GM23338 (cell line): ENCODE measurements around the gene ALDH1A1. TPM values are rescaled to one million over a fixed set of nuclear protein-coding genes. Genes with fewer than 3 reads are reported as not detected.

Source experiments
- ATAC-seq: fragments of 200-7000 bp; cut with Tn5 transposase; 3 replicates; pipeline ENCODE4 v1.9.1; 2020
- DNase-seq: peaks from one replicate; pipeline ENCODE4 v3.0.0-alpha.2; 2015; ENCODE audit warnings: low spot score
- H2AFZ ChIP-seq: fragments of 200-600 bp; sonication (generic); 2 replicates; pipeline ENCODE4 v1.8.0; 2016; ENCODE audit warnings: antibody characterized with exemption, mild to moderate bottlenecking, moderate library complexity
- H3F3A ChIP-seq: fragments of 200-600 bp; sonication (generic); replicated peaks from 2 replicates; pipeline ENCODE4 v1.8.0; 2017; ENCODE audit warnings: antibody characterized with exemption, mixed run types, low read depth
- H3K27ac ChIP-seq: fragments of 200-600 bp; sonication (generic); 2 replicates; pipeline ENCODE4 v1.6.1; 2016; ENCODE audit warnings: low read depth
- H3K27me3 ChIP-seq: fragments of 200-600 bp; sonication (generic); 2 replicates; pipeline ENCODE4 v1.8.0; 2016; ENCODE audit warnings: mild to moderate bottlenecking, mixed run types, moderate library complexity; ENCODE audit not compliant: insufficient read depth
- H3K36me3 ChIP-seq: fragments of 200-600 bp; sonication (generic); 2 replicates; pipeline ENCODE4 v1.8.0; 2016; ENCODE audit warnings: mild to moderate bottlenecking; ENCODE audit not compliant: insufficient read depth
- H3K4me1 ChIP-seq: fragments of 200-600 bp; sonication (generic); 2 replicates; pipeline ENCODE4 v1.8.0; 2016; ENCODE audit warnings: mild to moderate bottlenecking, moderate library complexity; ENCODE audit not compliant: insufficient read depth
- H3K4me2 ChIP-seq: fragments of 200-600 bp; sonication (generic); 2 replicates; pipeline ENCODE4 v1.7.1; 2017; ENCODE audit warnings: mixed run types
- H3K4me3 ChIP-seq: fragments of 200-600 bp; sonication (generic); 2 replicates; pipeline ENCODE4 v1.6.1; 2016; ENCODE audit warnings: mixed run types
- H3K79me2 ChIP-seq: fragments of 200-600 bp; sonication (generic); replicated peaks from 2 replicates; pipeline ENCODE4 v1.8.0; 2017; ENCODE audit warnings: mild to moderate bottlenecking; ENCODE audit not compliant: insufficient read depth
- H3K9me2 ChIP-seq: fragments of 200-600 bp; sonication (generic); 2 replicates; pipeline ENCODE4 v1.8.0; 2017; ENCODE audit not compliant: insufficient read depth
- H4K20me1 ChIP-seq: fragments of 200-600 bp; sonication (generic); replicated peaks from 2 replicates; pipeline ENCODE4 v1.8.0; 2017; ENCODE audit warnings: mild to moderate bottlenecking; ENCODE audit not compliant: insufficient read depth
- H3K27ac Mint-ChIP-seq: 2 replicates; pipeline ENCODE4 v1.8.0; 2020; ENCODE audit warnings: inconsistent platforms, mild to moderate bottlenecking, moderate library complexity, mixed read lengths
- H3K27me3 Mint-ChIP-seq: 3 replicates; pipeline ENCODE4 v1.8.0; 2022; ENCODE audit warnings: low read depth, mild to moderate bottlenecking, moderate library complexity, mixed read lengths, inconsistent platforms; ENCODE audit not compliant: insufficient read depth, poor library complexity
- H3K36me3 Mint-ChIP-seq: 3 replicates; pipeline ENCODE4 v1.8.0; 2021; ENCODE audit warnings: low read depth, mild to moderate bottlenecking, inconsistent platforms, moderate library complexity, mixed read lengths
- H3K4me1 Mint-ChIP-seq: 3 replicates; pipeline ENCODE4 v1.8.0; 2020; ENCODE audit warnings: mild to moderate bottlenecking, inconsistent platforms, mixed read lengths
- H3K4me3 Mint-ChIP-seq: 3 replicates; pipeline ENCODE4 v1.8.0; 2021; ENCODE audit warnings: moderate library complexity, mild to moderate bottlenecking, inconsistent platforms, mixed read lengths
- H3K9me3 Mint-ChIP-seq: 3 replicates; pipeline ENCODE4 v1.8.0; 2020; ENCODE audit warnings: moderate library complexity, mild to moderate bottlenecking, inconsistent platforms, mixed read lengths
- CREB1 ChIP-seq: fragments of 250-450 bp; sonication (Bioruptor Pico); IDR thresholded peaks from 2 replicates; pipeline ENCODE4 v1.5.0; 2020; ENCODE audit warnings: low read depth, mild to moderate bottlenecking, moderate library complexity
- CTCF ChIP-seq, 2 experiments: fragments of 200-600 bp in 1 of 2; sonication (generic) in 1 of 2; conservative IDR thresholded peaks; 2 replicates each; pipeline versions ENCODE4 v1.5.1 to v1.6.1; 2016 to 2017; ENCODE audit warnings: antibody characterized with exemption in 2 of 2, low read depth in 2 of 2, mild to moderate bottlenecking in 2 of 2, moderate library complexity in 1 of 2
- NANOG ChIP-seq: IDR thresholded peaks from 2 replicates; pipeline ENCODE4 v1.6.1; 2016; ENCODE audit warnings: antibody characterized with exemption, borderline replicate concordance
- POLR2AphosphoS5 ChIP-seq: IDR thresholded peaks from 2 replicates; pipeline ENCODE4 v1.6.1; 2016; ENCODE audit warnings: antibody characterized with exemption, low read depth
- ZNF331 ChIP-seq: fragments of 250-450 bp; sonication (Bioruptor Pico); IDR thresholded peaks from 2 replicates; pipeline ENCODE4 v1.5.0; 2020; ENCODE audit warnings: low read depth, mild to moderate bottlenecking, moderate library complexity
- ZNF462 ChIP-seq: fragments of 250-450 bp; sonication (Bioruptor Pico); IDR thresholded peaks from 2 replicates; pipeline ENCODE4 v1.5.0; 2020; ENCODE audit warnings: mild to moderate bottlenecking, moderate library complexity
- polyA plus RNA-seq: library from polyadenylated mRNA; unstranded; fragments of >200 nt; fragmentation: Nextera tagmentation; extraction: Ambion mirVana; gene quantifications from 2 replicates; pipeline ENCODE4 v1.2.1, GENCODE V29; 2016
- total RNA-seq: library from RNA; depleted of rRNA; stranded (reverse); fragments of >200 nt; shearing (Covaris generic); gene quantifications from 2 replicates; pipeline ENCODE4 v1.2.3, GENCODE V29; 2014

ALDH1A1 gene
- total and polyA plus RNA-seq, 2 experiments from 2014 or later: 2.1 to 3.4 TPM

DNA sequence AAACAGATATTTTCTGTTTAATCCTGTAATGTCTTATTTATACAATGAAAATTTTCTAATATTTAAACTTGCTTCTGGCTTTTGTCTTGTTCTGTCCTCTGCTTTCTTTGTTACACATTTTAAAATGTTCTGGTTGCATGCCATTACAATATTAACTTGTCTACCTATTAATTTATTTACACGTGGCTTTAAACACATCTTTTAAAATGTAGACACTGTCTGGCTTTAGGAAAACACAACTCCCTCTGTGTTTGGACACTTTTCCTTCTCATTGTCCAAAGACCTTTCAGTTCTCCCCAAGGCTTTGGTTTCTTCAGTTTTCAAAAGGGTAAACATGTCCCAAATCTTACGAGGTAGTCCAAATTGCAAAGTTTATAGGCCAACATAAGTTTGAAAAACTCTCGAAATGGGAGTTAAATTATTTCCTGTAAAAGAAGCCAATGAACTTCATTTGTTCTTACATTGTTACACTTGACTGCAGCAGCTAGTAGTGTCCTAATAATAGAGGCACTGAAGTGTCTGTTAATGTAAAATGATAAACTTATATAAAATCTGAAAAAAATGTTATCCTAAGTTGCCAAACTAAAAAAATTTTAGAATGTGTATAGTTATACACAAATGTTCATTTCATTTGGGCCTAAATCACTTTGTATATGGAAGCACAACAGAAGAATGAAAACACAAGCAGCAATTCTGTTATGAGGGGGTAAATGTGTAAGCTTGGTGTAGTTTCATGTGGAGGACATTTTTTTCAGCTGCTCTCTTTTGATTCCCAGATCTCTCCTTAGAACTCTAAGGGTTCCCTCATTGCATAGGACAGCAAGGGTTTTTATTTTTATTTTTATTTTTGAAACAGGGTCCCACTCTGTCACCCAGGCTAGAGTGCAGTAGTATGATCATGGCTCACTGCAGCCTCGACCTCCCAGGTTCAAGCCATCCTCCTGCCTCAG is 53.8 kb downstream of the ALDH1A1 start (continued):
- TF ChIP-seq NANOG (no peak), ZNF462 (CRISPR knock-in tag) (no peak)

GRCh38 chr9:72898360-72898759 is 54.5 kb downstream of the ALDH1A1 start:
- Histone ChIP-seq H4K20me1 (no peaks in the 10 kb centered on the region), H3F3A (no peaks in the 10 kb centered on the region), H3K79me2 (no peaks in the 10 kb centered on the region), H3K9me2 (no peaks in the 10 kb centered on the region), H3K36me3 (no peaks in the 10 kb centered on the region), H3K4me1 (no peaks in the 10 kb centered on the region), H3K4me2 (no peak overlapping the region), H3K4me3 (no peak overlapping the region), H3K27ac (no peak overlapping the region), H2AFZ (no peak overlapping the region), H3K27me3 (no peaks in the 10 kb centered on the region)
- Mint-ChIP-seq H3K36me3 (no peaks in the 10 kb centered on the region), H3K27ac (no peak overlapping the region), H3K27me3 (peaks cover 2% of the 10 kb centered on the region), H3K9me3 (no peaks in the 10 kb centered on the region), H3K4me3 (no peak overlapping the region), H3K4me1 (no peaks in the 10 kb centered on the region)
- ATAC-seq: no peak
- no peak for DNase-seq
- TF ChIP-seq CREB1 (CRISPR knock-in tag) (no peak), POLR2AphosphoS5 (no peak), ZNF331 (CRISPR knock-in tag) (no peak), ZNF462 (CRISPR knock-in tag) (no peak), NANOG (no peak), CTCF (conservative IDR thresholded peaks at IDR 0.05; ENCODE audit: low read depth in 2 of 2) (no peak)
